Measurements from ENCODE around the gene SGPP1. TPM values are rescaled to one million over a fixed set of nuclear protein-coding genes. Genes with fewer than 3 reads are reported as not detected.
A peak's percentile ranks its signal among the peaks of the same experiment; 100 is the strongest.

The SGPP1 gene
- total and polyA plus RNA-seq, 4 donors, result 6.1 to 17.5 (median 12.4) TPM

DNA sequence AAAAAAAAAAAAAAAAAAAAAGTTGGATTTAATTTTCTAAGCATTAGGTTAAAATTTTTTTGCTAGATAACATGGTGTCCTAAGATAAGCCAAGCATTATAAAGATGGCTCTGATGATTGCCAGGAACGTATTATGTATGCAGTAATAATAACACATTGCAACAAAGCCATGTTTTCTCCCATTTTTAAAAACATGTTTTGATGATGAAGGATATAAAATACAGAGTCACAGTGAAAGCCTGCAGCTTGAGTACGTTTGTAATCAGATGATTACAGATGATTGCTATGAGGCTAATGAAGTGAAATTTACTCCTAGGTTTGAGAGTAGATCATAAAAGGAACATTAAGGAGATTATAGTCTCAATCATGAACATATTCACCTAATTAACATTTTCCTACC, 72.9 kb downstream of the SGPP1 start:
- no peaks in the 10 kb centered on the region for H3K9me3 ChIP-seq (ENCODE audit: control insufficient read depth, low read length)
- H3K27me3 ChIP-seq (ENCODE audit: control insufficient read depth in 1 of 2, insufficient read depth in 2 of 2, low read length in 1 of 2), result no peaks in the 10 kb centered on the region
- no peak overlapping the region for H3K27ac ChIP-seq (ENCODE audit: low read depth in 1 of 2, low read length in 2 of 2)
- H3K36me3 ChIP-seq (ENCODE audit: control insufficient read depth in 1 of 2, insufficient read depth in 2 of 2, low read length in 1 of 2), result no peaks in the 10 kb centered on the region
- DNase-seq, result no peak
- no peak for ATAC-seq (ENCODE audit: low FRiP score)
- intact Hi-C loops (cut with DNase I), result no loop called here
- WGBS, 2 donors, result 72 to 80% methylated on average over 2 of the region's 2 CpGs
- H3K4me1 ChIP-seq (ENCODE audit: control insufficient read depth in 1 of 2, insufficient read depth in 2 of 2, low read length in 2 of 2), result no peaks in the 10 kb centered on the region
- H3K4me3 ChIP-seq (ENCODE audit: low read length in 2 of 2), result no peak overlapping the region

DNA sequence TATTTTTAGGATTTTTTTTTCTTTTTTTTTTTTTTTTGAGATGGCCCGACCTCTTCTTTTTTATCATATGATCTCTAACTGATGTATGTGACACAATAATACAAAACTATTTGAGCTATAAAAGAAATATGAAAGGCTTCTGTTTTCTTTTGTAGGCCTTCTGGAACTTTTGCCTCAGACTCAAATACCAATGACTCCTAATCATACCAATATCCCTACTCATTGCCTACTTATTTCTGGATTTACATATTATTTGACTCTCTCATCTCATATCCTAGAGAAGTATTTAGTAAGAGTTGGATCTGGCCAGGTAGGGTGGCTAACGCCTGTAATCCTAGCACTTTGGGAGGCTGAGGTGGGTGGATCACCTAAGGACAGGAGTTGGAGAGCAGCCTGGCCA, 73.5 kb downstream of the SGPP1 start:
- 89 to 91% methylated on average over 2 of the region's 2 CpGs for WGBS, 2 donors
- intact Hi-C loops (cut with DNase I), result no loop called here
- H3K4me1 ChIP-seq (ENCODE audit: control insufficient read depth in 1 of 2, insufficient read depth in 2 of 2, low read length in 2 of 2), result no peaks in the 10 kb centered on the region
- H3K9me3 ChIP-seq (ENCODE audit: control insufficient read depth, low read length), result no peaks in the 10 kb centered on the region
- no peaks in the 10 kb centered on the region for H3K27me3 ChIP-seq (ENCODE audit: control insufficient read depth in 1 of 2, insufficient read depth in 2 of 2, low read length in 1 of 2)
- H3K4me3 ChIP-seq (ENCODE audit: low read length in 2 of 2), result no peak overlapping the region
- no peak for DNase-seq
- no peak overlapping the region for H3K27ac ChIP-seq (ENCODE audit: low read depth in 1 of 2, low read length in 2 of 2)
- no peak for ATAC-seq (ENCODE audit: low FRiP score)
- H3K36me3 ChIP-seq (ENCODE audit: control insufficient read depth in 1 of 2, insufficient read depth in 2 of 2, low read length in 1 of 2), result no peaks in the 10 kb centered on the region

DNA sequence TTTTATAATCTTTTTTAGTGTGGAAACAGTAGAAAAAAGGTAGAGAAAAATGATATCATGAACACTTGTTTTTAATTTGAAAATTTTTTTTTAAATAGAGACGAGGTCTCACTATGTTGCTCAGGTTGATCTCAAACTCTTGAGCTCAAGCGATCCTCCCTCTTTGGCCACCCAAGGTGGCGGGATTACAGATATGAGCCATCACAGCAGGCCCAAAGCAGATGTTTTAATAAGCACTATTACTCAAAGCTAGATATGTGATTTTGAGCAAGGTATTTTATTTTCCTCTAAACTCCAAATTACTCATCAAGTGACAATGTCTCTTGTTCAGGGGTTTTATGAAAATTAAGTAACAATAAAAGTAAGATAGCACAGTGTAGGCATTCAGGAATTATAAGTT, 75.5 kb downstream of the SGPP1 start:
- intact Hi-C loops (cut with DNase I), result no loop called here
- DNase-seq (no peak), ATAC-seq (ENCODE audit: low FRiP score) (no peak)
- Histone ChIP-seq H3K4me1 (ENCODE audit: control insufficient read depth in 1 of 2, insufficient read depth in 2 of 2, low read length in 2 of 2) (no peaks in the 10 kb centered on the region), H3K36me3 (ENCODE audit: control insufficient read depth in 1 of 2, insufficient read depth in 2 of 2, low read length in 1 of 2) (no peaks in the 10 kb centered on the region), H3K27me3 (ENCODE audit: control insufficient read depth in 1 of 2, insufficient read depth in 2 of 2, low read length in 1 of 2) (no peaks in the 10 kb centered on the region), H3K27ac (ENCODE audit: low read depth in 1 of 2, low read length in 2 of 2) (no peak overlapping the region), H3K9me3 (ENCODE audit: control insufficient read depth, low read length) (no peaks in the 10 kb centered on the region), H3K4me3 (ENCODE audit: low read length in 2 of 2) (no peak overlapping the region)
- WGBS, 2 donors, result 94 to 96% methylated on average over 3 of the region's 3 CpGs

DNA sequence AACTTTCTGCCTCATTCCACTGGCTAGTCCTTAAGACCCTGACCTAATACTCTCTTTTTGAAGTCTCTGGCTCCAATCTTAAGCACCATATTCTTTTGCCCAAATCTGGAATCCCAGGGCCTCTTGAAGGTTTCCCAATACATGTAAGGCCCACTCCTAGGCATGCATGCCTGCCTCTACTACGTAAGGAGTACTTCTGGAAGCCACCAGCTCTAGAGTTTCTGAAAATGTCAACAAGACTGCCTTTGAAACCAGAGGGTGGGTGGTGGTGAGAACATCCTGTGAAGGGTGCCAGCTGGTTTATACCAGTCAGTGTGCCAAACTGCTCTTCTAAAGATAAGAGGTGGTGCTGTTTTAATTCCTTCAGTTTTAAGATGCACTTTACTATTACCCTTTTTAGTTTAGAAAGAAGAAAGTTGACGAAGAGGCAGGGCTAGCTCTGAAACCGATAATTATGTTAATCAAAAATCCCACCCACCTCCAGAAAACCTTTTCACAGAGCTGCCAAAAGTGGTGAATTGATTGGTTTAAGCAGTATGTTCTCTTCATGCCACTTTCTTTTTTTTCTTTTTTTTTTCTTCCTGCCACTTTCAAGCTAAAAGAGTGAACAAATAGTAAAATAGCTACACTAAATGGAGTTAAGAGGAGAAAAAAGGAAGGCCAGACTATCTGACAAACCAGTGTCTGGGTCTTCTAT, 77.5 kb downstream of the SGPP1 start:
- Histone ChIP-seq H3K36me3 (ENCODE audit: control insufficient read depth in 1 of 2, insufficient read depth in 2 of 2, low read length in 1 of 2) (no peaks in the 10 kb centered on the region), H3K9me3 (ENCODE audit: control insufficient read depth, low read length) (no peaks in the 10 kb centered on the region), H3K4me3 (ENCODE audit: low read length in 2 of 2) (no peak overlapping the region), H3K27me3 (ENCODE audit: control insufficient read depth in 1 of 2, insufficient read depth in 2 of 2, low read length in 1 of 2) (no peaks in the 10 kb centered on the region), H3K27ac (ENCODE audit: low read depth in 1 of 2, low read length in 2 of 2) (no peak overlapping the region), H3K4me1 (ENCODE audit: control insufficient read depth in 1 of 2, insufficient read depth in 2 of 2, low read length in 2 of 2) (no peaks in the 10 kb centered on the region)
- WGBS, 2 donors, result 82 to 84% methylated on average over 3 of the region's 3 CpGs
- ATAC-seq (ENCODE audit: low FRiP score) (no peak), DNase-seq (no peak)
- intact Hi-C loops (cut with DNase I), result no loop called here

DNA sequence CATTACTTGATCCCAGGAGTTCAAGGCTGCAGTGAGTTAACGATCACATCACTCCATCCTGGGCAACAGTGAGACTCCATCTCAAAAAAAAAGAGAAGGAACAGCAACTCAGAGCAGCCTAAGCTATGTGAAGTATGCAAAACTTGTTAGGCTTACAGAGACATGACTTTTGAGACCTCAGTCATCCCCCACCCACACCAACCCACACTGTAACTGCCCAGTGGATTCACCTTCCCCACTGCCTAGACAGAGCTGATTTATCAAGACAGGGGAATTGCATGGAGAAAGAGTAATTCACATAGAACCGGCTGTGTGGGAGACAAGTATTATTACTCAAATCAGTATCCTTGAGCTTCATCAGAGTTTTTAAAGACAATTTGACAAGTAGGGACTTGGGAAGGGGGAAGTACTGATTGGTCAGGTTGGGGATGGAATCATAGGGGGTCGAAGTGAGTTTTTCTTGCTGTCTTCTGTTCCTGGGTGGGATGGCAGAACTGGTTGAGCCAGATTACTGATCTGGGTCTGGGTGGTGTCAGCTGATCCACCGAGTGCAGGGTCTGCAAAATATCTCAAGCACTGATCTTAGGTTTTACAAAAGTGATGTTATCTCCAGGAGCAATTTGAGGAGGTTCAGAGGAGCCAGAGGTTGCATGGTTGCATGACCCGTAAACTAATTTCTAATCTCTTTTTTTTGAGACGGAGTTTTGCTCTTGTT, 80.0 kb downstream of the SGPP1 start:
- H3K4me1 ChIP-seq (ENCODE audit: control insufficient read depth in 1 of 2, insufficient read depth in 2 of 2, low read length in 2 of 2), result no peaks in the 10 kb centered on the region
- 62 to 70% methylated on average over 6 of the region's 6 CpGs for WGBS, 2 donors
- H3K4me3 ChIP-seq (ENCODE audit: low read length in 2 of 2), result no peak overlapping the region
- H3K27me3 ChIP-seq (ENCODE audit: control insufficient read depth in 1 of 2, insufficient read depth in 2 of 2, low read length in 1 of 2), result no peaks in the 10 kb centered on the region
- ATAC-seq (ENCODE audit: low FRiP score) (no peak), DNase-seq (no peak)
- no peaks in the 10 kb centered on the region for H3K36me3 ChIP-seq (ENCODE audit: control insufficient read depth in 1 of 2, insufficient read depth in 2 of 2, low read length in 1 of 2)
- intact Hi-C loops (cut with DNase I), result no loop called here
- no peak overlapping the region for H3K27ac ChIP-seq (ENCODE audit: low read depth in 1 of 2, low read length in 2 of 2)
- no peaks in the 10 kb centered on the region for H3K9me3 ChIP-seq (ENCODE audit: control insufficient read depth, low read length)

DNA sequence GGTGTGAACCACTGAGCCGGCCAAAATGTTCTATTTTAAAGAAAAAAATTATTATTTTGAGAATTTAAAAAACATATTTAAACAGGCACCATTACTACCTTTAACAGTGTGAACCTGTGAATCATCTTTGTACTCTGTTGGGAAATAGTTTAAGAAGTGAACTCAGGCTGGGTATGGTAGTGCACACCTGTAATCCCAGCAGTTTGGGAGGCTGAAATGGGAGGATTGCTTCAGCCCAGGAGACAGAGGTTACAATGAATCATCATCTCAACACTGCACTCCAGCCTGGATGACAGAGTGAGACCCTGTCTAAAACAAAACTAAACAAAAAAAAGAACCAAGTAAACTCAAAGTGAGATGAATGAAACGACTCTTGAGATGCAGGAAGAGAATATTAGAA, 83.1 kb downstream of the SGPP1 start:
- H3K27me3 ChIP-seq (ENCODE audit: control insufficient read depth in 1 of 2, insufficient read depth in 2 of 2, low read length in 1 of 2), result no peaks in the 10 kb centered on the region
- ATAC-seq (ENCODE audit: low FRiP score) (no peak), DNase-seq (no peak)
- WGBS, 2 donors, result 88 to 92% methylated on average over 2 of the region's 2 CpGs
- H3K4me1 ChIP-seq (ENCODE audit: control insufficient read depth in 1 of 2, insufficient read depth in 2 of 2, low read length in 2 of 2), result no peaks in the 10 kb centered on the region
- no peak overlapping the region for H3K27ac ChIP-seq (ENCODE audit: low read depth in 1 of 2, low read length in 2 of 2)
- intact Hi-C loops (cut with DNase I), result loop anchor here (5.0 kb wide), 3 partner anchors 83 to 252 kb away; partner anchors contain the start of genes PPP2R5E (in 1 of the 2) and SGPP1 (in 1 of the 2)
- no peaks in the 10 kb centered on the region for H3K9me3 ChIP-seq (ENCODE audit: control insufficient read depth, low read length)
- no peak overlapping the region for H3K4me3 ChIP-seq (ENCODE audit: low read length in 2 of 2)
- H3K36me3 ChIP-seq (ENCODE audit: control insufficient read depth in 1 of 2, insufficient read depth in 2 of 2, low read length in 1 of 2), result no peaks in the 10 kb centered on the region

DNA sequence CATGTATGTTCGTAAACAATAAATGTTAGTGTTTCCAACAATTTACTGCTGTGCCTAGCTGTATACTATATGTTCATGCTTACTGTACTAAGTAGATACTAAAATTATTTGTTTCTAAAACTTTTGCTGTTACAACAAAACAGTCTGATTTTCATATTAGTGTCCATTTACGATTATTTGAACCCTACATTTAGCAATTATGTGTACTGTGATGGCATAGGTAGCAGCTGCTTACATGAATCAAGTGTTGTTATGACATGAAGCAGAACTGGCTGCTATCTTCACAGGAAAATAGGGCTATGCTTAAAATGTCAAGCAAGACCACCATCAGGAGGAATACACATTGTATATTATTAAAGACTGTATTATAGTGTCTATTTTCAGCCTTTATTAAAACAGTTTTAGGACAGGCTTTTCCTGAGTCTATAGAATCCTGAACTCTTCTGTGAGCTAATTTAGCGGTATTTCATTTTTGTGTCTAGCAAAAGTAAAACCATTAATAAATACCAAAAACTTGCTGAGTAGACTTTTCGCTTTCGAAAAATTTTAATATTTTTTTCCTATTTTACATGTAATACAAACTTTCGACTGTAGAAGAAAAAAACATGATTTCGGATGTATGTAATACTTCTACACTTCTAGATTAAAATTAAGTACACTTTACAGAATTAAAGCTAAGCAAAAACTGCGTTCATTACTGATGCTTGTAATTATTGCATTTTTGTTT, 85.0 kb downstream of the SGPP1 start:
- WGBS, 2 donors, result 67 to 69% methylated on average over 8 of the region's 8 CpGs
- Histone ChIP-seq H3K9me3 (ENCODE audit: control insufficient read depth, low read length) (no peaks in the 10 kb centered on the region), H3K4me1 (ENCODE audit: control insufficient read depth in 1 of 2, insufficient read depth in 2 of 2, low read length in 2 of 2) (no peaks in the 10 kb centered on the region), H3K27ac (ENCODE audit: low read depth in 1 of 2, low read length in 2 of 2) (no peak overlapping the region), H3K36me3 (ENCODE audit: control insufficient read depth in 1 of 2, insufficient read depth in 2 of 2, low read length in 1 of 2) (no peaks in the 10 kb centered on the region), H3K27me3 (ENCODE audit: control insufficient read depth in 1 of 2, insufficient read depth in 2 of 2, low read length in 1 of 2) (no peaks in the 10 kb centered on the region), H3K4me3 (ENCODE audit: low read length in 2 of 2) (peak overlapping the region; percentile 36 to 88)
- DNase-seq (no peak), ATAC-seq (ENCODE audit: low FRiP score) (no peak)
- intact Hi-C loops (cut with DNase I), result loop anchor here (2.0 to 5.0 kb wide), 4 partner anchors 84 to 251 kb away; partner anchors contain the start of genes PPP2R5E (in 2 of the 2) and SGPP1 (in 1 of the 2)

DNA sequence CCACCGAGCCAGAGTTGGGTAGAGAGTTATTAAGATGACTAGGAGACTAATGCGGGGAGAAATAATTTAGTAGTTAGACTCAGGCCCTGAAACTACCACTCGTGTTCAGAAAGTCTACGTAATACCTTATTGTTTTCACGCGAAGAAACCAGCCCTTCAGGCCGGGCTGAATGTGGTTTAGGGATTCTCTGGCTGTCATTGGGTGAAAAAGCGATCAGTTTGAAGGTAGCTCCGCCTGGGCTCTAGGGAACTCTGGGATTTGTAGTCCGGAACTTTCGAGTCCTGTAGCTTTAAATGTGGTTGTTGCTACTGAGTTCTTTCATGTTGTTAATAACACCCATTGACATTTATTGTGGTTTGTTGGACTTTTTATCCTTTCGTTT, 85.6 kb downstream of the SGPP1 start:
- DNase-seq (peak; percentile 80 to 83), ATAC-seq (ENCODE audit: low FRiP score) (peak; percentile 94)
- no peaks in the 10 kb centered on the region for H3K9me3 ChIP-seq (ENCODE audit: control insufficient read depth, low read length)
- WGBS, 2 donors, result 0% methylated on average over 12 of the region's 12 CpGs
- H3K27ac ChIP-seq (ENCODE audit: low read depth in 1 of 2, low read length in 2 of 2), result peak overlapping the region in 1 of 2 donors; percentile 59
- H3K36me3 ChIP-seq (ENCODE audit: control insufficient read depth in 1 of 2, insufficient read depth in 2 of 2, low read length in 1 of 2), result no peaks in the 10 kb centered on the region
- intact Hi-C loops (cut with DNase I), result loop anchor here (2.0 to 5.0 kb wide), 4 partner anchors 85 to 250 kb away; partner anchors contain the start of genes PPP2R5E (in 2 of the 2) and SGPP1 (in 1 of the 2)
- peak overlapping the region; percentile 54 to 88 for H3K4me3 ChIP-seq (ENCODE audit: low read length in 2 of 2)
- H3K4me1 ChIP-seq (ENCODE audit: control insufficient read depth in 1 of 2, insufficient read depth in 2 of 2, low read length in 2 of 2), result no peaks in the 10 kb centered on the region
- H3K27me3 ChIP-seq (ENCODE audit: control insufficient read depth in 1 of 2, insufficient read depth in 2 of 2, low read length in 1 of 2), result no peaks in the 10 kb centered on the region

Data from aorta (tissue), 5 donors.